Glomerular endothelial cell (primary cell): ENCODE data around the gene TMEM150C. TPM values are rescaled to one million over a fixed set of nuclear protein-coding genes. Genes with fewer than 3 reads are reported as not detected.
"Not testable (repeated sequence)": the region's sequence is repeated elsewhere in the genome, so short reads cannot be mapped to it uniquely, and the experiment has no call there.

Experiments used
- DNase-seq: peaks from one replicate; pipeline ENCODE4 v3.0.0-alpha.2; 2011; ENCODE audit warnings: low read depth, low spot score; ENCODE audit errors: extremely low read depth
- total RNA-seq: library from RNA; depleted of rRNA; stranded (reverse); fragments of >200 nt; gene quantifications from 2 replicates; pipeline ENCODE4 v1.2.3, GENCODE V29; 2015

The TMEM150C gene
- total RNA-seq, 1 donor from 2014 or later: 5.8 TPM

- no peak for DNase-seq
Measured at GRCh38 chr4:82569727-82570126, 7.9 kb upstream of the TMEM150C start.

DNA sequence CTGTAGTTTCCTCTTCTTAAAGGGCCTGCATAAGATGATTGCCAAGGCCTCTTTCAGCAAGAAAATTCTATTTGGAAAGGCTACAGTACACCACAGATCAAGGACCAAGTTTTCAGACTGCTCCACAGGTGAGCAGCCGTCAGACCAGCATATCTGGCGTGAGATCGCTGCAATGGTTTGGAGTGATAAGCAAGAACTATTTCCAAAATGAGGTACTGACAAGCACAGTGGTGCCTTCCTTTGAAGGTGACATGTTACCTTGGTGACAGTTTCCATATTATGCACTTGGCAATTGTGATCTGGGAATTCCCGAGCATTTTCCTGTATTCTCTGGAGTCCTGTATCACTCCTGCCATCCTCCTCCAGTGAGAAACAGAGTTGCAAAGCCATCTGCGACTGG lies 7.3 kb upstream of the TMEM150C start:
- no peak for DNase-seq

- no peak for DNase-seq
Measured at GRCh38 chr4:82567444-82567843, 5.7 kb upstream of the TMEM150C start.

DNA sequence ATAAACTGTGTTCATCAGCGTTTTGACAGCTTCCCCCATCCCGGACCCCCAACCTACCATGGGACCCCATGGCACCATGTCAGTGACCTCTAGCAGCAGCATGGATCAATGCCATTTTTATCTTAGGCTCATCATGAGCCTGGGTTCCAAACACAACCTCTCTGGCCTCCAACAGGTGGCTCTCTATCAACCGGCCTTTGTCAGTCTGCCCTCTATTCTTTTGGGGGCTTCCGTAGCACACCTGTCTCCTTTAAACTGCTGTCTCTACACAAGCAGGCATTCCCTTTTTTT lies 721 bp upstream of the TMEM150C start:
- no peak for DNase-seq

DNA sequence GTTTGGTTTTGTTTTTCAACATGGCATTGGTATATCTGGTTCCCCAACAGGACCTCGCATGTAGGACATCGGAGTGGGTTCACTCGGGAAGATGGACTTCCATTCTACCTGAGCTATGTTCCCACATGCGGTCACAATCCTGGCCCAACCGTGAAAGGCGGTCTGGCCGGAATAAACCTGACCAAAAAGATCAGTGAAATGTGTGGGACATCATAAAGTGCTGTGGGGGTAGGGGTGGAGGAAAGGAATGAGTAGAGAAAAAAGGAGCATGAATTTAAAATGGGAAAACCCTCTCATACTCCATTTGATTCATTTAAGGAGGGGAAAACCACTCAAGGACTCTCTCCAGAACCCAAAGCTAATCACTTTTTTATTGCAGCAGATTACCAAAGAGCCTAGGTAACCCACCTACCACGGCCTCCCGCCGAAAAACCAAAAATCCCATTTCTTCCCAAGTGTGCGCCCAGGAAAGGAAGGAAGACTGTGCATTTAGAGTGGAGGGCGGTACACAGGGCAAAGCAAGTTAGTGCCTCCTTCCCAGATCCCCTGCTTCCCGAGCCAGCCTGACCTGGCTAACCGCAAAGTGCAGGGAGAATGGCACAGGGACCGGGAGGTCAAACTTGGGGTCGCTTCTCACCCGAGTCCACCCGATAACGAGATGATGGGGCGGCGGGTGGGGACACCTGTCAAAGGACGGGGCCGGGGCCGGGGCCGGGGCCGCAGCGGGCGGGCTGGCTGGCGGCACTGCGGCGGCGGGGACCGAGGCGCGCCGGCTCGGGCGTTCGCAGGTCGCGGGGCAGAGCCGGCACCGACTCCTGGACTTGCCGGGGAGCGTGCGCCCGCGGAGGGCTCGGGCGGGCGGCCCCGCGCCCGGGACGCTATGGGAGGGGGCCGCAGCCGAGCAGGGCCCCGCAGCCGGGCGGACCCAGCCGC lies 669 bp downstream of the TMEM150C start:
- DNase-seq: no peak

- DNase-seq: no peak
Measured at GRCh38 chr4:82559735-82560120, 2.1 kb downstream of the TMEM150C start.

- not testable (repeated sequence) for DNase-seq
Measured at GRCh38 chr4:82559090-82559734, 2.6 kb downstream of the TMEM150C start.

GRCh38 chr4:82555276-82555675 lies 6.5 kb downstream of the TMEM150C start:
- no peak for DNase-seq

- no peak for DNase-seq
Measured at GRCh38 chr4:82553020-82553419, 8.8 kb downstream of the TMEM150C start.

DNA sequence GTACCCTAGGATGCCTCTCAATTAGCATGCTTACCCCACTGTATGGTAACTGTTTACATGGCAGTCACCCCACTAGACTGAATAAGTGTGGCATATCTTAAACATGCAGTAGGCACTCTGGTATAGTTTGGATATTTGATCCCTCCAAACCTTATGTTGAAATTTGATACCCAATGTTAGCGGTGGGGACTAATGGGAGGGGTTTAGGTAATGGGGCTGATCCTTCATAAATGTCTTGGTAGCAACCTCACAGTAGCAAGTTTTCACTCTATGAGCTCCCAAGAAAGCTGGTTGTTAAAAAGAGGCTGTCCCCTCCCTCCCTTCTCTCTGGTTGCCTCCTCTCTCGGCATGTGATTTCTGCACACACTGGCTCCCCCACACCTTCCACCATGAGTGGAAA lies 10.1 kb downstream of the TMEM150C start:
- DNase-seq: no peak

DNA sequence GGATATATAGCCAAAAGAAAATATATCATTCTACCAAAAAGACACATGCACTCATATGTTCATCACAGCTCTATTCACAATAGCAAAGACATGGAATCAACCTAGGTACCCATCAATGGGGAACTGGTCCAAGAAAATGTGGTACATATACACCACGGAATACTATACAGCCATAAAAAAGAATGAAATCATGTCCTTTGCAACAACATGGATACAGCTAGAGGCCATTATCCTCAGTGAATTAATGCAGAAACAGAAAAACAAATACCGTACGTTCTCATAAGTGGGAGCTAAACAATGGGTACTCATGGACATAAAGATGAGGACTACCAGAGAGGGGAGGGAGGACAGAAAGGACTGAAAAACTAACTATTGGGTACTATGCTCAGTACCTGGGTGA lies 13.9 kb downstream of the TMEM150C start:
- DNase-seq: not testable (repeated sequence)

GRCh38 chr4:82543131-82543530 lies 18.7 kb downstream of the TMEM150C start:
- DNase-seq: no peak

DNA sequence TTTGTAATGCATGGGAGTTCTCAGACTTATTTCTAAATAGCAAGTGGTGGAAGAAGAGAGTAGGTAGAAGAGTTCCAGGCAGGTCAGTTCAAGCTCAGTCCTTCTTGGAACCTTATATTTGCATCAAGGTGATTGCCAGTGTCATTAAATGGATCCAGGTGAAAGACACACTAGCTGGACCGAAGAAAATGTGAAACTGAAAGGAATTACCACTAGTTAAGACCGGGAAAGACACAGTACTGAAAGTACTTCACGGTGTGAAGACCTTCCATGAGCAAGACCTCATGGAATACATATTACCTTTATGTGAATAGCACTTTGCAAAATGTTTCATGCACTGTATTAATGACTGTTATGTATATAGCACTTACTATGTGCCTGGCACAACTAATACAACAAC lies 19.1 kb downstream of the TMEM150C start:
- no peak for DNase-seq

DNA sequence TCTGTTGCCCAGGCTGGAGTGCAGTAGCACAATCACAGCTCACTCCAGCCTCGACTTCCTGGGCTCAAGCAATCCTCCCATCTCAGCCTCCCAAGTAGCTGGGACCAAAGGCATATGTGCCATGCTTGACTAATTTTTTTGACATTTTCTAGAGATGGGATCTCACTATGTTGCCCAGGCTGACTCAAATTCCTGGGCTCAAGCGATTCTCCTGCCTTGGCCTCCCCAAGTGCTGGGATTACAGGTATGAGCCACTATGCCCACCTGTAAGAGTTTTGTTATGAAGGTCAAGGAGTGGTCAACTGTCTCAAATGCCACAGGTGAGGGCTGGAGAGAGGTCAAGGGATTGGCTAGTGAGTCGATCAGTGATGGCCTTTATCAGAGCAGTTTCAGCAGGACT lies 32.5 kb downstream of the TMEM150C start:
- DNase-seq: no peak

- DNase-seq: no peak
Measured at GRCh38 chr4:82528868-82529267, 32.9 kb downstream of the TMEM150C start.

DNA sequence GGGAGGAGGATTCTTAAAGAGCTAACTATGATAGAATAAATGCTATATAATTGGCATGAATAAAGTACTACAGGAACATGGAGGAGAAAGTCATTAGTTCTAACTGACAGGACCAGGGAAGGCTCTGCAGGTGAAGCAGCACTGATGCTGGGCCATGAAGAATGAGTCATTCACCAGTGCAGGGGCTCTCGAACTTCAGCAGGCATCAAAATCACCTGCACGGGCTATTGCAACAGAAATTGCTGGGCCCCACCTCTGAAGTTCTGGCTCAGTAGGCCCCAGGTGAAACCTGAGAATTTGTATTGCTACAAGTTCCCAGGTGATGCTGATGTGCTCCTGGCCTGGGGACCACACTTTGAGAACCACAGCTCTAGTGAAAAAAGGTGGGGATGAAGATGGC lies 33.7 kb downstream of the TMEM150C start:
- no peak for DNase-seq

GRCh38 chr4:82525307-82525911 lies 36.4 kb downstream of the TMEM150C start:
- DNase-seq: no peak

DNA sequence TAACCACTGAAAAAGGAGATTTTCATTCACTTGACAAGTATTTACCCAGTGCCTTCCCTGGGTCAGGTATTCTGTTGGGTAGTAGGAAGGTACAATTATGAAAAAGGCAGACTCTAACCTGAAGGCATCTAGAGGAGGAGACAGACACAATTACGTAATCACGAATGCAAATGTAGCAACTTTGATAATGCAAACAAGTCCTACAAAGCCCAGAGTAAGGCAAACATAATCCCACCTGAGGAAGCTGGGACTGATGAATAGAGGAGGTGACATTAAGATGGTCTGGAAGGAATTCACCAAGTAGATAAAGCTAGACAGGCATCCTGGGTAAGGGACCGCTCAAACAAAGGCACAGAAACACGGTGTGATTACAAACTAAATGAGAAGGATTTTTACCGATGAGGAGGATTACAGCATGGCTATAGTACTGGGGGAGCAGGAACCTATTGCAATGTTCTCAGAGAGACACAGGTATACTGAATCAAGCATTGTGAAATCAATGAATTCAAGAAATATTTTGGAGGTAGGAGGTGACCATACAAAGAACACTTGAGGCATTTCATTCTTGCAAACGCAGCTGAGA lies 37.1 kb downstream of the TMEM150C start:
- no peak for DNase-seq

- DNase-seq: no peak
Measured at GRCh38 chr4:82523179-82523578, 38.6 kb downstream of the TMEM150C start.

- DNase-seq: no peak
Measured at GRCh38 chr4:82522472-82522871, 39.3 kb downstream of the TMEM150C start.

- DNase-seq: no peak
Measured at GRCh38 chr4:82521283-82521682, 40.5 kb downstream of the TMEM150C start.

DNA sequence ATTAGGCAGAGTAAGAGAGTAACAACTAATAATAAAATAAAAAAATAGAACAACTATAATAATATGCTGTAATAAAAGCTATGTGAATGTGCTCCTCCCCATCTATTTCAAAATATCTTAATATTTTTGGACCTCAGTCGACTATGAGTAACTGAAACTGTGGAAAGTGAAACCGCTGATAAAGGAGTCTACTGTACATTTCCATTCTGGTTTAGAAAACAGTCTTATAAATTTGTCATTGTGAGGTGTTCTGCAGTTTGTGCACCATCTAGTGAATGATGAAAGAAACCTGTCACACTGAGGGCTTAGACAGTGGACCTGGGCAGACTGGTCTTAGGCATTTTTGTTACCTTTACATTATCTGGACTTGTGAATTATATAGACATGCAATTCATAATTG lies 42.0 kb downstream of the TMEM150C start:
- no peak for DNase-seq
